GM04504 (cell line): ENCODE results near the gene ZDHHC14.
"Not testable (repeated sequence)": the region's sequence is repeated elsewhere in the genome, so short reads cannot be mapped to it uniquely, and the experiment has no call there.

ENCODE experiments used
- DNase-seq: peaks from one replicate; pipeline ENCODE4 v3.0.0-alpha.2; 2012; ENCODE audit warnings: low read depth

The ZDHHC14 gene

DNA sequence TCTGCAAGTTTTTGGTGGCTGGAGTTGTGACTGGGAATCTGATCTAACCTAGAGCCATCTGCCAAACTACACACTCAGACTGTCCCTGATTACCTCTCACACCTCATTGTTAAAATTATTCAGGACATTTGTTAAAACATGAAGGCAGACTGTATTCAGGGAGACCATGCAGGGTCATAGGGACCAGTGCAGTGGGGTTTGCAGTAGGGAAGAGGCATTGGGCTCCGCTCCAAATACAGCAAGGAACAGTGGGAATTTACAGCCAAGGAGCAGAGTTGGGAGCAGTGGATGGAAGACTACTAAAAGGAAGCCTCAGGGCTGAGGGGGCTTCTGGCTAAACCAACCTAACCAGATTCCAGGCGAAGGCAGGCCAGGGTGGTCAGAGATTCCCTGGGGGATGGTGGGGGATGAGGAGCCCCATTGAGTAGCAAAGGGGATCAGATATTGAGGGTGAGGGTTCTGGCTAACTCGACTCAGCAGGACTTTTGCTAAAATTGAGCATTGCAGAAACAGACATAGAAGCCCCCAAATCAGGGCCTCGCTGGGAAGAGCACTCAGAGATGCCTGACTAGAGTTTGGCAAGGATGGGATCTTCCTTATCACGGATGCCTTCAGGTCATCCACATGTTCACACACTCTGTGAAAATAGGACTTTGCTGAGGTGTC lies 172.0 kb downstream of the ZDHHC14 start:
- DNase-seq, result no peak

- DNase-seq, result no peak
These were observed 173.8 kb downstream of the ZDHHC14 start for GRCh38 chr6:157554747-157555146.

- no peak for DNase-seq
These were observed 174.6 kb downstream of the ZDHHC14 start for GRCh38 chr6:157555455-157556143.

DNA sequence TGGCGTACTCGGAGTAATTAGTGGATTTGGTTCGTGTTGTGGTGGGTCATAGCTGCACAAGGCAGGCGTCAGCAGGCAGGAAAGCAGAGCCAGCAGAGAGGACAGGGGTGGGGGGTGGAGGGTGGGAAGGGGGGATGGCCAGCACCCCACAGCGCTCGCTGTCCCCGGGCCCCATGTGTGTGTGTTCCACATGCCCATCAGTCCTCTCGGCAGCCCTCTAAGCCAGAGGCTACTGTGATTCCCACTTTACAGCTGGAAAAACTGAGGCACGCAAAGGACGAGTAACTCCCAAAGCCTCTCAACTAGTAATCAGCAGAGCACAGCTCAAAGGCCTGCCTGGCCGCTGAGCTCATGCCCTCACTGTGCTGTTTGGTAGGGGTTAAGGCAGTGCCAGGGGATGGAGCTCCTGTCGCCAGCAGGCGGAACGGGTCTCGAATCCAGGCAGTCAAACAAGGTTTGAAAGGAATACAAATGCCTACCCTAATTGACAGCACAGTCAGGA lies 175.2 kb downstream of the ZDHHC14 start:
- no peak for DNase-seq

- no peak for DNase-seq
These were observed 175.9 kb downstream of the ZDHHC14 start for GRCh38 chr6:157556671-157557430.

- DNase-seq, result no peak
These were observed 176.6 kb downstream of the ZDHHC14 start for GRCh38 chr6:157557559-157557958.

DNA sequence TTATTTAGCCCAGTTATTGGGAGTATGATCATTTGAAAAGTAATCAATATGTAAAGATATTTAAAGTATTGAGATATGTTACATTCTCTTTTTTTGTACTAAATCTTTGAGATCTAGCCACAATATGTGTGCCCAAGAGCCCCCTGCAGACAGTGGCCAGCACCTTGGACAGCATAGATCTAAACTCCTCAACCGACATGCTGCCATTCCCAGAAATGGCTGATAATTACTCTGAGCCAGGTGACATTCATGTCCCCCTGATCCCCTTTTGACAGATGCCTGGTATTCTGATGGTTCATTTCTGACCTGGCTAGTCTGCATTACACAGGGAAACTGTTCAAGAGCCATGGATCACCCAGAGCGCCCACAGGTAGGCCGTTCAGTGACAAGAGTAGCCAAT lies 177.1 kb downstream of the ZDHHC14 start:
- DNase-seq, result no peak

DNA sequence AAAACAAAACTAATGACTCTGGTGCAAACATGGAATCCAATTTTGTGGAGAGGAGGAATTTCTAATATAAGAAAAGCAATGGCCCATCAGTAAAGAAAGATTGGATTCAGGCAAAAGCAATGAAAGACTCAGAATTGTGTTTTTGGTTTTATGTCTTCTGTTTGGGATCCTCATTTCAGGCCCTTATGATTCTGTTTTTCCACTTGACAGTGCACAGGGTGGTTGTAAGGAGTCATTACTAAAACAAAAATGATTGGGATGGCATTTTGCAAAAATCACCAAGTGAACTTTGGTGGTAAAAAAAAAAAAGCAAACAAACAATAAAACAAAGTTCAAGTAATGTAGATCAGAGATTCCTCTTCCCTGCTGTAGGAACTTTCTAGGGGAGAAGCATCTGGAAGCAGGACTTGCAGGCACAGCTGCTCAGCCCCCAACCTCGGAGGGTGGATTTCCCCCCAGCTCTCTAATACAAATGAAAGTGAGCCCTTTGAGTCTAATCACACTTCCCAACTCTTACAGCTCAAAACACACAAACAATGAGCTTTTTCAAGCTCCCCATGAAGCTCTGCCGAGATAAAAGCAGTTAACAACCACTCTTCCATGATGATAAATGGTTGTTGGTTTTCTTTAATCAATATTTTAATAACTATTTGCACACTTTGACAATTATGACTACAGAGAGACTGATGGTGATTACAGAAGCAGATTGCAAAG lies 177.7 kb downstream of the ZDHHC14 start:
- no peak for DNase-seq

DNA sequence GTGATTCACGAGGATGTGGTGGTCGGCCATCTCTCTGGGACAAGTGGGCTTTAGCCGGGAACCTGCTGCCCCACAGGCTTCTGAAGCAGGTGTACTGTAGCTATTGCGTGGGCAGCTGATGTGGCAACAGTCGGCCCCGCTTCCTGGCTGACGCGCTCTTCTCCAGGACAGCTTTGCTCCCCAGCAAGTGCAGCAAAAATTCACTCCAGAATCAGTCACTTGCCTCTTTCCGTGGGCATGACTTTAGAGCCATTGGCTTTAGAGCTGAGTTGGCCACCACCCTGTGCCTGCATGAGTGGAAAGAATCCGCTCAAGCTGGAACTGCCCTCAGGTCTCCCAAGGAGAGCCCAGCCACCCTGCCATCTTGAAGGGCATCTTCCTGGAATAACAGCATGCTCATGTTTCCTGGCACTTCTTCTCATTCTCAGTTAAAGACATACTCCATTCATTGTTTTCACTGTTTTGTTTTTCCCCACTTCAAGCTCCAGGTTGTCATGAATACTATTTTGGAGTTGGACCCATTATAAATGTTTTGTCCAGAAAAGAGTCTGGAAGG lies 178.3 kb downstream of the ZDHHC14 start:
- DNase-seq, result no peak

DNA sequence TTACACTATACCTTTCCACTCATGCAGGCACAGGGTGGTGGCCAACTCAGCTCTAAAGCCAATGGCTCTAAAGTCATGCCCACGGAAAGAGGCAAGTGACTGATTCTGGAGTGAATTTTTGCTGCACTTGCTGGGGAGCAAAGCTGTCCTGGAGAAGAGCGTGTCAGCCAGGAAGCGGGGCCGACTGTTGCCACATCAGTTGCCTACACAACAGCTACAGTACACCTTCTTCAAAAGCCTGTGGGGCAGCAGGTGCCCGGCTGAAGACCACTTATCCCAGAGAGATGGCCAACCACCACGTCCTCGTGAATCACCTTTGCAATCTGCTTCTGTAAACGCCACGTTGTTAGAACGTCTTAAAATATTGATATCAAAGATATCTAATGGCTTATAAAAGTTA lies 179.1 kb downstream of the ZDHHC14 start:
- not testable (repeated sequence) for DNase-seq

- DNase-seq, result no peak
These were observed 179.9 kb downstream of the ZDHHC14 start for GRCh38 chr6:157560691-157561413.

DNA sequence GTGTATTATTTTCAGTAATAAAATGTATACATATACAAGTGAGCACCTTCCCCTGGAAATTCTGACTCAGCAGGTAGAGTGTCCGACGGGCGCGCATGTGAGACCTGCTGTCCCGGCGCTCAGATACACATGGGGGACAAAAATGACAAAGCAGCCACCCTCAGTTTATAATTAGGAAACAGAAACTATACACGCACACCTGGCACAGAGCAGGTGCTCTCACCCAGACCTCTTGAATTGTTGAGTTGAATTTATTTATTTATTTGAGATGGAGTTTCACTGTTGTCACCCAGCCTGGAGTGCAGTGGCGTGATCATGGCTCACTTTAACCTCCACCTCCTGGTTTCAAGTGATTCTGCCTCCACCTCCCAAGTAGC lies 180.4 kb downstream of the ZDHHC14 start:
- no peak for DNase-seq

- DNase-seq, result no peak
These were observed 181.2 kb downstream of the ZDHHC14 start for GRCh38 chr6:157561929-157562810.

- DNase-seq, result no peak
These were observed 182.0 kb downstream of the ZDHHC14 start for GRCh38 chr6:157562997-157563396.

- DNase-seq, result no peak
These were observed 182.8 kb downstream of the ZDHHC14 start for GRCh38 chr6:157563611-157564284.

DNA sequence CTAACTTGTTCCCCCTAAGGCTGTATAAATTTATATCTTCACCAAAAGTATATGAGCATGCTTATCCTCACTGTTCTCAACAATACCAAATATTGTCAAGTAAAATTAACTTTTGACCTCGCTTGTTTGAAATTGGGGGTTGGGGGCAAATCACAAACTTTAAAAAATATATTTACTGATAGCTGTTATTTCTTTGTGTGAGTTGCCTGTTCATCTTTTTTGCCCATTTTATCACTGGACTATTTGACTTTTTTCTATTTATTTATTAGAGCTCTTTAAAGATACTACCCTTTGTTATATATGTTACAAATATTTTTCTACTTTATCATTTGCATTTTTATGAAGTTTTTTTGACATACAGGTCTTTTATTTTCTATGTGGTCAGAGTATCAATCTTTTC lies 187.7 kb downstream of the ZDHHC14 start:
- DNase-seq, result no peak

DNA sequence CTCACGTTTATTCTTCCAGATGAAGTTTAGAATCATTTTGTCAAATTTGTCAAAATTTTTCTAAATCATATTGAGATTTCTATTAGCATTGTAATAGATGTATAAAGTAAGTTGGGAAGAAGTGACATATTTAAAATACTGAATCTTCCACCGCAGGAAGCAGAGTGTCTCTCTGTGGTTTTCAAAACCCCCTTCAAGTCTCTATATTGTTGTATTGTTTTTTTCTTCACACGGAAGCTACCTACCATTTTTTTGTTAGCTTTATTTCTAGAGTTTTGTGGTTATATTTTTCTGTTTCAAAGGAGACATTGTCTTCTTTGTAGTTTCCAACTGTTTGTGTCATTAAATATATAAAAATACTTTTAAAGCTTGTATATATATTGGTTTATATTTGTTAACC lies 188.6 kb downstream of the ZDHHC14 start:
- no peak for DNase-seq

DNA sequence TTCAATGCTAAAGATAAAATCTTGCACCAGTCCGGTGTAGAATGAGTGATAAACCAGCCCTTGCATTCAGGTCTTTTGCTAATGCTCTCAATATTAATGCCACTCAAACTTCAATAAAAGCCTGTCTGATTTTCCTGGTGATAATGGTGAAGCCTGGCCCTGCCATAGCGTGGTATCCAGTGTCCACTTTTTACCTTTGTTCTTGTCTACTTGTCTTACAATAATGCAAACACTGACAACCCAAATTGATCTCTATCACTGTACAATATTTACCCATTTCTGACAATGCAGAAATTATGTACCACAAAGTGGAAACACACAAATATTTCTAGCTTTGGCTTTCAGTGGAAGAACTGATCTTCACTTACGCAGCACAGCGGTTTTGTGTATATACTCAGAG lies 189.1 kb downstream of the ZDHHC14 start:
- DNase-seq, result no peak

DNA sequence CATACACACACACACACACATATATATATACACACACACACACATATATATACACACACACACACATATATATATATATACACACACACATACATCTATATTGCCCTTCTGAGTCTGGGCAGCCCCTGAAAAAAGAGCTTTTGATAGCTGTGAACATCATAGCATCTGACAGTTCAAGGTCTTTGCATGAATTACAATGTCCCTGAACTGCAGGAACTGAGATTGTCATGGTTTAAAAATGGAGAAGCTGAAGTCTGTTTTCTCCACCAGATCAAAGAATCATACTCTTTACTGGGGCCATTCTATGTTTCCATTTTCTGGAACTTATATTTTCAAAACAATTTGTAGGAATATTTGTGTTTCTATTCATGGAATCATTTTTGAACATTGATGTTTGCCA lies 189.8 kb downstream of the ZDHHC14 start:
- no peak for DNase-seq

- DNase-seq, result no peak
These were observed 190.3 kb downstream of the ZDHHC14 start for GRCh38 chr6:157571269-157571668.
